ENCODE results near the gene DELE1.
"Not testable (repeated sequence)": the region's sequence is repeated elsewhere in the genome, so short reads cannot be mapped to it uniquely, and the experiment has no call there.

- not testable (repeated sequence) for TF ChIP-seq CTCF, POLR2A (IDR thresholded peaks at IDR 0.05)
Observed at GRCh38 chr5:141890429-141890828, 33.2 kb upstream of the DELE1 start.
